D341Med (cell line): ENCODE results near the gene TIE1.
"Not testable (repeated sequence)": the region's sequence is repeated elsewhere in the genome, so short reads cannot be mapped to it uniquely, and the experiment has no call there.

Experiments
- DNase-seq: peaks from one replicate; pipeline ENCODE4 v3.0.0; 2012; ENCODE audit warnings: low spot score

Gene TIE1

GRCh38 chr1:43363283-43363934 lies 62.6 kb downstream of the TIE1 start:
- no peak for DNase-seq

DNA sequence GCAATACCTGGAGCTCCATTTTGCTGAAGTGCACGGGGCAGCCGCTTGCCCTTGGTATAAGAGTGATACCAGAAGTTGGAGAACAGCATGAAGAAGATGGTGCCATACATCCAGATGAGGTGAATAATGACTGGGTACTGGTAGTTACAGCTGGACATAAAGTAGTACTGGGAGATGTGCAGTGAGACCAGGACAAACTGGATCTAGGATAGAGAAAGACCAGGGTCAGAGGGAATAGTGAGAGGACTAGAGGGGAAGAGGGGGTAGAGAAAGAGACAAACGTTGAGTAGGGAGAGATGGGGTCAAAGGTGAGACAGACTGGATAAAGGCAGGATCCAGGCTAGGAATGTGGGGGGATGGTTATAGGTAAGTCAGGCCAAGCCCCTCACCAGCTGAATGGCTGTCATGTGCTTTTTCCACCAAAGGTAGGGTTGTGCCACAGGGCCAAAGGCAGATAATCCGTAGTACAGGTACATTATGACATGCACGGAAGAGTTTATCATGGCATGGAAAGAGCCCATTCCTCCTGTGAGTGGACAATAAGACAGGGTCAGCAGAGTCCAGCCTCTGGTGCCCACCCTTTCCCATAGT lies 63.2 kb downstream of the TIE1 start:
- DNase-seq, result no peak

GRCh38 chr1:43365678-43366077 lies 64.9 kb downstream of the TIE1 start:
- no peak for DNase-seq

GRCh38 chr1:43366179-43366578 lies 65.4 kb downstream of the TIE1 start:
- DNase-seq, result no peak

GRCh38 chr1:43366601-43367025 lies 65.8 kb downstream of the TIE1 start:
- no peak for DNase-seq

GRCh38 chr1:43367026-43367903 lies 66.5 kb downstream of the TIE1 start:
- DNase-seq, result peak; percentile 52

DNA sequence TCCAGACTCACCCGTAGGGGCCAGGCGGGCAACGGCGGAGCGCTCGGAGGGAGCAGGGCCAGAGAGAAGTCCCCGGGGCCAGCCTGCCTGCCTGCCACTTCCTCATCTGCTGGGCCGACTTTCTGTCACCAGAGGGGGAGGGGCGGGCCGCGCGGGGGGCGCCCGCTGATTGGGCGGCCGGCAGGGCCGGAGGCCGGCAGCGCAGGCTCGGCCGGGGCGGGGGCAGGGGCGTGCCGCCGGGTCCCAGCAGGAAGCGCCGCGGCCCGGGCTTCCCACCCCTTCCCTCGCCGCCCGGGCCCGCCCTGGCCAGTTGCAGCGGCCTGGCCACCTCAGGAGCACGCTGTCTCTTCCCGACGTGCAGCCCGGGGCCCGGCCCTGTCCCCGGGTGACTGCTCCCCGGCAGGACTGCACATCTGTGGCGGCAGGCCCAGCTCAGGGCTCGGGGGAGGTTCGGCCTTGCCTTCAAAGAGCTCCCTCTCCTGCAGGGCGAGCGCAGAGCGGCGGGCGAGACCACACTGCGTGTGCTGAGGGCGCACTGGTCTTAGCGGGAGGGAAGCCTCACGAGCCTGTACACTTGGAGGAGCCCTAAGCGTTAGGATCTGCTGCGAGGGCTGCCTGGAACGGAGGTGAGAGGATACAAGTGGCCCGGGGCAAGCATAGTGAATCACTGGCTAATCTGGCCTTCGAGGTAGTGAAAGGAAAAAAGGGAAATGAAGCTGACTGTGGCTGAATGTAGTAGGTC lies 67.3 kb downstream of the TIE1 start, which contains the start of gene ELOVL1:
TSS of gene ELOVL1 (minus strand) at position 108 of the 742 bp plus-strand sequence. CDS start 2,402 bp downstream, outside the sequence.
- peak; percentile 98 for DNase-seq

GRCh38 chr1:43368646-43369020 lies 67.9 kb downstream of the TIE1 start:
- no peak for DNase-seq

GRCh38 chr1:43369779-43370178 lies 69.0 kb downstream of the TIE1 start:
- DNase-seq, result not testable (repeated sequence)

DNA sequence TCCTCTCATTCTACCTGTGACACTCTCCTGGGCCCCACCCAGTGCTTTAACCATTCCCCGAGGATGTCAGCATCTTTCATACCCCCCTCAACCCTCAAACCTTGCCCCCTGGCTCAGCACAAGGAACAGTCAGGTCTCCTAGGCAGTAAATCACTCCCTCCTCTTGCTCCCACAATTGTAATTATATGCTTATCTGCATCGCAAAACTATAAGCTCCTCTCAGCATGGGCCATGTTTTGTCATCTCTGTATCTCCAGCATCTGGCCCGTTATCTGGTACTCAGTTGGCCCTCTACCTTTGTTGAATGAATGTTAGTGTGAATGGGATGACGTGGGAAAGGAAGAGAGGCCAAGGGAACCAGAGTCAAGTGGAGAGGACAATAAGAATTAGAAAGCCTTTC lies 69.8 kb downstream of the TIE1 start:
- no peak for DNase-seq

- DNase-seq, result no peak
Observed at GRCh38 chr1:43372172-43372571, 71.4 kb downstream of the TIE1 start.
